ENCODE measurements around the gene MAN2C1.
"Not testable (repeated sequence)": the region's sequence is repeated elsewhere in the genome, so short reads cannot be mapped to it uniquely, and the experiment has no call there.

MAN2C1 gene

GRCh38 chr15:75348034-75348561 lies 20.3 kb downstream of the MAN2C1 start:
- Histone ChIP-seq H4K8ac (ENCODE audit: low read depth, low read length) (peak overlapping the region; percentile 85), H3K4ac (ENCODE audit: low read depth, low read length) (peak overlapping the region; percentile 17), H2BK5ac (ENCODE audit: low read depth, low read length, poor library complexity) (no peak overlapping the region), H2AK5ac (ENCODE audit: low read length) (no peak overlapping the region), H3K27me3 (ENCODE audit: insufficient read depth, low read length) (peaks cover 14% of the 10 kb centered on the region), H3K79me1 (ENCODE audit: low read length) (peaks cover 5% of the 10 kb centered on the region), H3K14ac (ENCODE audit: low read length) (peak overlapping the region; percentile 64), H3K4me3 (ENCODE audit: low read depth, low read length) (peak overlapping the region; percentile 66), H3K36me3 (ENCODE audit: control insufficient read depth in 1 of 2, insufficient read depth in 2 of 2, low read length in 2 of 2) (no peaks in the 10 kb centered on the region), H3K23ac (ENCODE audit: low read length) (no peak overlapping the region), H2AFZ (ENCODE audit: insufficient read depth, low read length, poor library complexity) (peak overlapping the region; percentile 86), H3K79me2 (ENCODE audit: control insufficient read depth, insufficient read depth, low read length, poor library complexity) (peaks cover 5% of the 10 kb centered on the region), H3K4me1 (ENCODE audit: control insufficient read depth in 1 of 2, insufficient read depth in 2 of 2, low read length in 2 of 2) (peaks cover 5 to 12% of the 10 kb centered on the region in 2 experiments), H3K4me2 (ENCODE audit: low read length) (peak overlapping the region; percentile 81), H2BK120ac (ENCODE audit: insufficient read depth, low read length, poor library complexity) (peak overlapping the region; percentile 32), H2BK12ac (ENCODE audit: low read length) (no peak overlapping the region), H4K12ac (ENCODE audit: low read depth, low read length) (peak overlapping the region; percentile 77), H3K27ac (ENCODE audit: low read depth, low read length) (no peak overlapping the region), H4K91ac (ENCODE audit: low read depth, low read length) (peak overlapping the region; percentile 64), H3K9me3 (ENCODE audit: insufficient read depth, low read depth, low read length) (peaks cover 5% of the 10 kb centered on the region), H3K18ac (ENCODE audit: low read length) (peak overlapping the region; percentile 68), H3K9ac (ENCODE audit: low read length) (peak overlapping the region; percentile 57)
- DNase-seq: peak in 1 of 2 donors; percentile 2
- no CpG with 5 or more reads among the region's 45 CpGs for WGBS (ENCODE audit: extremely low coverage, insufficient coverage, insufficient read length)

GRCh38 chr15:75347222-75348033 lies 21.0 kb downstream of the MAN2C1 start:
- H3K4me2 ChIP-seq (ENCODE audit: low read length): peak overlapping the region; percentile 81
- peak overlapping the region; percentile 64 for H3K14ac ChIP-seq (ENCODE audit: low read length)
- H3K27ac ChIP-seq (ENCODE audit: low read depth, low read length): no peak overlapping the region
- peaks cover 5% of the 10 kb centered on the region for H3K79me2 ChIP-seq (ENCODE audit: control insufficient read depth, insufficient read depth, low read length, poor library complexity)
- H3K4ac ChIP-seq (ENCODE audit: low read depth, low read length): peak overlapping the region; percentile 17
- peak overlapping the region; percentile 86 for H2AFZ ChIP-seq (ENCODE audit: insufficient read depth, low read length, poor library complexity)
- H3K79me1 ChIP-seq (ENCODE audit: low read length): peaks cover 5% of the 10 kb centered on the region
- H2BK120ac ChIP-seq (ENCODE audit: insufficient read depth, low read length, poor library complexity): peak overlapping the region; percentile 32
- peak overlapping the region; percentile 68 for H3K18ac ChIP-seq (ENCODE audit: low read length)
- H2BK12ac ChIP-seq (ENCODE audit: low read length): no peak overlapping the region
- H2AK5ac ChIP-seq (ENCODE audit: low read length): no peak overlapping the region
- no peak overlapping the region for H3K23ac ChIP-seq (ENCODE audit: low read length)
- peak overlapping the region; percentile 64 for H4K91ac ChIP-seq (ENCODE audit: low read depth, low read length)
- peak overlapping the region; percentile 77 for H4K12ac ChIP-seq (ENCODE audit: low read depth, low read length)
- no peak for DNase-seq
- no CpG with 5 or more reads among the region's 65 CpGs for WGBS (ENCODE audit: extremely low coverage, insufficient coverage, insufficient read length)
- peak overlapping the region; percentile 66 for H3K4me3 ChIP-seq (ENCODE audit: low read depth, low read length)
- peaks cover 14% of the 10 kb centered on the region for H3K27me3 ChIP-seq (ENCODE audit: insufficient read depth, low read length)
- H4K8ac ChIP-seq (ENCODE audit: low read depth, low read length): peak overlapping the region; percentile 85
- H3K36me3 ChIP-seq (ENCODE audit: control insufficient read depth in 1 of 2, insufficient read depth in 2 of 2, low read length in 2 of 2): no peaks in the 10 kb centered on the region
- peak overlapping the region; percentile 57 for H3K9ac ChIP-seq (ENCODE audit: low read length)
- H3K4me1 ChIP-seq (ENCODE audit: control insufficient read depth in 1 of 2, insufficient read depth in 2 of 2, low read length in 2 of 2): peaks cover 5 to 12% of the 10 kb centered on the region in 2 experiments
- no peak overlapping the region for H2BK5ac ChIP-seq (ENCODE audit: low read depth, low read length, poor library complexity)
- peaks cover 5% of the 10 kb centered on the region for H3K9me3 ChIP-seq (ENCODE audit: insufficient read depth, low read depth, low read length)

GRCh38 chr15:75346796-75347221 lies 21.6 kb downstream of the MAN2C1 start, which contains the start of gene NEIL1:
Gene NEIL1 (plus strand): TSS chr15:75347039. CDS start chr15:75348906, 1,867 bp downstream.
- peak within 1 kb of the TSS; percentile 68 for H3K18ac ChIP-seq (ENCODE audit: low read length)
- H3K4me3 ChIP-seq (ENCODE audit: low read depth, low read length): peak within 1 kb of the TSS; percentile 66
- H4K91ac ChIP-seq (ENCODE audit: low read depth, low read length): peak within 1 kb of the TSS; percentile 64
- peak; percentile 88 to 95 for DNase-seq
- peaks cover 5% of the 10 kb centered on the region for H3K79me1 ChIP-seq (ENCODE audit: low read length)
- H3K27ac ChIP-seq (ENCODE audit: low read depth, low read length): no peak within 1 kb of the TSS
- H4K8ac ChIP-seq (ENCODE audit: low read depth, low read length): peak within 1 kb of the TSS; percentile 85
- peak within 1 kb of the TSS; percentile 81 for H3K4me2 ChIP-seq (ENCODE audit: low read length)
- H3K4me1 ChIP-seq (ENCODE audit: control insufficient read depth in 1 of 2, insufficient read depth in 2 of 2, low read length in 2 of 2): peaks cover 5 to 12% of the 10 kb centered on the region in 2 experiments
- no peaks in the 10 kb centered on the region for H3K9me3 ChIP-seq (ENCODE audit: insufficient read depth, low read depth, low read length)
- H3K23ac ChIP-seq (ENCODE audit: low read length): no peak within 1 kb of the TSS
- H2BK5ac ChIP-seq (ENCODE audit: low read depth, low read length, poor library complexity): no peak within 1 kb of the TSS
- peak within 1 kb of the TSS; percentile 77 for H4K12ac ChIP-seq (ENCODE audit: low read depth, low read length)
- WGBS (ENCODE audit: extremely low coverage, insufficient coverage, insufficient read length): no CpG with 5 or more reads among the region's 20 CpGs
- H2BK120ac ChIP-seq (ENCODE audit: insufficient read depth, low read length, poor library complexity): peak within 1 kb of the TSS; percentile 32
- H2BK12ac ChIP-seq (ENCODE audit: low read length): no peak within 1 kb of the TSS
- H3K9ac ChIP-seq (ENCODE audit: low read length): peak within 1 kb of the TSS; percentile 57
- no peak within 1 kb of the TSS for H2AK5ac ChIP-seq (ENCODE audit: low read length)
- peak within 1 kb of the TSS; percentile 17 for H3K4ac ChIP-seq (ENCODE audit: low read depth, low read length)
- H3K79me2 ChIP-seq (ENCODE audit: control insufficient read depth, insufficient read depth, low read length, poor library complexity): peaks cover 5% of the 10 kb centered on the region
- H3K27me3 ChIP-seq (ENCODE audit: insufficient read depth, low read length): peaks cover 14% of the 10 kb centered on the region
- peak within 1 kb of the TSS; percentile 86 for H2AFZ ChIP-seq (ENCODE audit: insufficient read depth, low read length, poor library complexity)
- H3K36me3 ChIP-seq (ENCODE audit: control insufficient read depth in 1 of 2, insufficient read depth in 2 of 2, low read length in 2 of 2): no peaks in the 10 kb centered on the region
- peak within 1 kb of the TSS; percentile 64 for H3K14ac ChIP-seq (ENCODE audit: low read length)

GRCh38 chr15:75343953-75344352 lies 24.5 kb downstream of the MAN2C1 start:
- H3K4me1 ChIP-seq (ENCODE audit: control insufficient read depth in 1 of 2, insufficient read depth in 2 of 2, low read length in 2 of 2): peaks cover 5 to 12% of the 10 kb centered on the region in 2 experiments
- not testable (repeated sequence) for H2BK5ac ChIP-seq (ENCODE audit: low read depth, low read length, poor library complexity); H4K8ac ChIP-seq (ENCODE audit: low read depth, low read length); H3K4me2 ChIP-seq (ENCODE audit: low read length); H2BK120ac ChIP-seq (ENCODE audit: insufficient read depth, low read length, poor library complexity); H4K12ac ChIP-seq (ENCODE audit: low read depth, low read length); H3K4ac ChIP-seq (ENCODE audit: low read depth, low read length); DNase-seq; H4K91ac ChIP-seq (ENCODE audit: low read depth, low read length); H3K23ac ChIP-seq (ENCODE audit: low read length); H3K9me3 ChIP-seq (ENCODE audit: insufficient read depth, low read depth, low read length); H3K79me1 ChIP-seq (ENCODE audit: low read length); H2BK12ac ChIP-seq (ENCODE audit: low read length); H3K18ac ChIP-seq (ENCODE audit: low read length); H3K27ac ChIP-seq (ENCODE audit: low read depth, low read length); H3K79me2 ChIP-seq (ENCODE audit: control insufficient read depth, insufficient read depth, low read length, poor library complexity); H3K14ac ChIP-seq (ENCODE audit: low read length); H3K9ac ChIP-seq (ENCODE audit: low read length); H2AK5ac ChIP-seq (ENCODE audit: low read length); H3K4me3 ChIP-seq (ENCODE audit: low read depth, low read length); H2AFZ ChIP-seq (ENCODE audit: insufficient read depth, low read length, poor library complexity)
- peaks cover 13 to 17% of the 10 kb centered on the region in 2 experiments for H3K36me3 ChIP-seq (ENCODE audit: control insufficient read depth in 1 of 2, insufficient read depth in 2 of 2, low read length in 2 of 2)
- peaks cover 10% of the 10 kb centered on the region for H3K27me3 ChIP-seq (ENCODE audit: insufficient read depth, low read length)
- no CpG with 5 or more reads among the region's 8 CpGs for WGBS (ENCODE audit: extremely low coverage, insufficient coverage, insufficient read length)
